GM18507 (cell line): ENCODE results near the gene TTLL6.
"Not testable (repeated sequence)": the region's sequence is repeated elsewhere in the genome, so short reads cannot be mapped to it uniquely, and the experiment has no call there.

Source experiments
- DNase-seq: peaks from one replicate; pipeline ENCODE4 v3.0.0; 2011; ENCODE audit warnings: low read depth; ENCODE audit not compliant: insufficient read length; ENCODE audit errors: extremely low spot score
- FAIRE-seq: peaks from 2 replicates; lab custom pipeline; 2011; peaks lifted over from hg19 to GRCh38; lab: Jason Lieb, UNC

TTLL6 gene

DNA sequence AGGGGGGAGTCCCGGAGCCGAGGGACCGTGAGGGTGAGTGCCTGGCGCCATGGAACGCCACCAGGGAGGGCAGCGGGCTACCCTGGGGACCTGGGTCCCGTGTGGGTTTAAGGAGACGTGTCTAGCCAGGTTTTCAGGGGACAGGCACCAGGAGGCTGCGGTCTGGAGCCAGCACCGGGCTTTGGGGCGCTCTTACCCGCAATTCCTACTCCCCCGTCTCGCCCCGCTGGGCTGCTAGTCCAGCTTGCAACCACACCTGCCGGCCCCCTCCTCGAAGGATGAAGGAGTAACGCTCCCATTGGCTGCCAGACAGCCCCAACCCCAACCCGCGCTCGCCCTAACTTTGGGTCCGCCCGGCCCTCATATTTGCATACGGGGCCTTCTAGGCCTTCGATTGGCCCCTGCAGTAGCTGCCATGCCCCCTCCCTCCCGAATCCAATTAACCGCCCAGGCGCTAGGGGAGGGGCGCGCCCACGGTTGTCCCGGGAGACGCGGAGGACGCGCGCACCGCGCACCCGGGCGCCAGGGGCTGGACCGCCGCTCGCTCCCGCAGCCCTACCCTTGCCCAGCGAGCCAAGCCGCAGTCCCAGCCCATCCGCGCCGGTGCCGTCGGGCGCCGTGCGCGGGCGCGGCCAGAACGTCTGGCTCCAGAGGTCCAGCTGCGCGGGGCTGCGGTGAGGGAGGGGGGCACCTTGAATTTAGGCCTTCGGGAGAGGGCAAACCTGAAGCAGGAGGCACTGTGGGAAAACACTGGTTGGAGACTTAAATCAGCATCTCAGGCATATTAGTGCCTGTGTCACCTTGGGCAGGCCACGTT is at the start of gene TTLL6:
Gene TTLL6 (minus strand): TSS at position 456 of the 817 bp plus-strand sequence. CDS start 157 bp downstream, at position 299.
- FAIRE-seq: peak; percentile 72
- DNase-seq: peak; percentile 69

DNA sequence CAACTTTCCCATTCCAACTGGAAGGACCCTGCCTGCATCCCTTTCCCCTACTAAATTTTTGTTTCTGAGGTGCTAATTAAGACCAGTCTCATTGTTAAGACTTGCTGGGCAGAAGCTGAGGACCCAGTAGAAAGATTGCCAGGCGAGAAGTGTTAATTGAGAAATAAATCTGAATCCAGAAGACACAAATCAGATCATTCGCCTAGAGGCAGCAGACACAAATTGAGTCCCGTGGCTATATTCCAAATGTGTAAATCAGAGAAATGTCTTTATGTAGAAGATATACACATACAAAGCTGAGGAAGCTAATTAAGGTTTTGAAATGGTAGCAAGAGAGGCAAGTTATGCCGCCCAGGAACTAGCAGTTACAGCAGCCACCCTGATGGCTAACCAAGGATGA is 43.4 kb upstream of the TTLL6 start:
- DNase-seq (no peak), FAIRE-seq (no peak)

DNA sequence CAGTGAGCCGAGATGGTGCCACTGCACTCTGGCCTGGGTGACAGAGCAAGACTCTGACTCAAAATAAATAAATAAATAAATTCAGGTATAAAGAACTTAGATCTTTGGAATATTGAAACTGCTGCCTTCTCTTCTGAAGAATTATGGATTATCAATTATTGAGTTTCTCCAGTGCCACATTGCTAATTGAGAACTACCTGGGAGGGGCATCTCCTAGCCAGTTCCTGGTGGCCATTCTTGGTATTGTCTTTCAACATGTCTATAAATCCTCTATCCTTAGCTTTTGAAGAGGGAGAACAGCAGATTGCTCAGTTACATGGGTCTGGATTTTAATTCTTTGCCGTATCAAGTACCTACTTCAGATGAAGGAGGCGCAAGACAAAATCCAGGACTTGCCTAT is 43.0 kb upstream of the TTLL6 start:
- FAIRE-seq: no peak
- DNase-seq: no peak

DNA sequence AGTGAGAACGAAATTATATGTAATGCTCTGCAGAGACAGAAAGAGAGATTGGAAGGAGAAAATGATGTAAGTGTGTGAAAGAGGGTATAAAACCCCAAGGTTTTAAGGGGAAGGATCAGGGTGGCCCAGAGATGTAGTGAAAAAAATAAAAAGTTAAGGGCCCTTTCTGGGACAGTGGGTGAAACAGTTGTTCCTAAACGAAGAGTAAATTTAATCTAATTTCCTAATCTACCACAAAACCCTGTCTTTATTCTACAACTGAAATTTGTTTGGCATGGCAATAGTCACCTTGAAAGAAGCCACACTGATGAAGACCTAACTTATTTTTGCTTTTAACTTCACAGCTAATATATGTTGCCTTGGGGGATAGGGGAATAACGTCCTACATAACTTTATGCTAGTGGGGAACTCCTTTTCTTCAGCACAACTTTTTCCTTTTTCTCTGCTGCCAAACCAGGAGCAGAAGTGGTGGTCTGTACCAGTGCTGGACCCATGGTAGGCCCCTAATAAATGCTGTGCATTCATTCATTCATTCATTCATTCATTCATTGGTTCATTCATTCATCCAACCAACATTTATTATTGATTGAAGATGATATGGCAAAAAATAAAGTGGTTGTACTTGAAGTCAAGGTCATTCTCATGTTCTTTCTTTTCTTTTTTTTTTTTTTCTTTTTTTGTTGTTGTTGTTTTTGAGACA is 39.2 kb upstream of the TTLL6 start:
- FAIRE-seq (no peak), DNase-seq (no peak)

DNA sequence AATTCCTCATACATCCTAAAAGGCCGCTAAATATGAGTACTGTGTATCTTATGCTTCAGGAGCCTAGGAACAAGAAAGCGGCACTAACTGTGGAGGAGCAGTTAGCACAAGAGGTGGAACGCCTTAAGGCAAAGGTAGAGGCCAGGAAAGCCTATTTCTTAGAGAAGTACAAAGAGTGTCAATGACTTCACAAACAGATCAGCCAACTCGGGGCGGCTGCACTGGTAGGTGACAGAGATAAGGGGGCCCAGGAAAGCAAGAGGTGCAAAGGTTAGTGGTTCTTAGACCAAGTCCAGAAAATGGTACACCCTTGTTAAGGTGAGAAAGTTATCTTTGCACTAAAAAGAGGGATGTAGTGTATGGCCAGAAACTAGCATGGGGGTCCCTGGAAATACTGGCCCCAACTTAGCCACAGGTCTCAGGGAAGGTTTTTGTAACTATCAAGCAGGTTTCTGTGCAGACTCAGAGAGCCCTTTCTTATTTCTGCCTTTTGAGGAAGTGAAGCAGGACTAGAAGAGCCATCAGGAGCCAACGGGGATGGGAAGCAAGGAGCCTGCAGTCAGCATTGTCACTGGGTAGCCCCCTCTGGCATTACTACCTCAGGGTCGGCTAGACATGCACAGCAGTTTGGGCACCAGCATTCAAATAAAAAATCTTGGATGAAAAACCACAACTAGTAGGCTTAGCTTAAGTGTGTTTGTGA is 37.9 kb upstream of the TTLL6 start:
- FAIRE-seq (no peak), DNase-seq (no peak)

DNA sequence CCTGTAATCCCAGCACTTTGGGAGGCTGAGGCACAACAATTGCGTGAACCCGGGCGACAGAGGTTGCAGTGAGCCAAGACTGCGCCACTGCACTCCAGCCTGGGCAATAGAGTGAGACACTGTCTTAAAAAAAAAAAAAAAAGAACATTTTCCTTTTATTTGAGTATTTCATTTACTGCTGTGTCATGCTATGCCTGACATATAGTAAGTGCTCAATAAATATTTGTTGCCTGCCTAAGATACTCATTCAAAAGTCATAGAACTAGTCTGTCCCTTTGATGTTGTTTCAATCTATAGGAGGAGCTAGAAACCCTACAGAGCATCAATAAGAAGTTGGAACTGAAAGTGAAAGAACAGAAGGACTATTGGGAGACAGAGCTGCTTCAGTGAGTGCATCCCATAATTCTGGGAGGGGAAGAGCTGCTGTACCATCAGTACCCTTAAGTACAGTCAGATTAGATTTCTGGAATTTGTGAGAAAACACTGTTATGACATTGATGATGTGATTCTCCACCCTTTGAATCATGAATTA is 33.8 kb upstream of the TTLL6 start:
- no peak for DNase-seq
- FAIRE-seq: no peak

DNA sequence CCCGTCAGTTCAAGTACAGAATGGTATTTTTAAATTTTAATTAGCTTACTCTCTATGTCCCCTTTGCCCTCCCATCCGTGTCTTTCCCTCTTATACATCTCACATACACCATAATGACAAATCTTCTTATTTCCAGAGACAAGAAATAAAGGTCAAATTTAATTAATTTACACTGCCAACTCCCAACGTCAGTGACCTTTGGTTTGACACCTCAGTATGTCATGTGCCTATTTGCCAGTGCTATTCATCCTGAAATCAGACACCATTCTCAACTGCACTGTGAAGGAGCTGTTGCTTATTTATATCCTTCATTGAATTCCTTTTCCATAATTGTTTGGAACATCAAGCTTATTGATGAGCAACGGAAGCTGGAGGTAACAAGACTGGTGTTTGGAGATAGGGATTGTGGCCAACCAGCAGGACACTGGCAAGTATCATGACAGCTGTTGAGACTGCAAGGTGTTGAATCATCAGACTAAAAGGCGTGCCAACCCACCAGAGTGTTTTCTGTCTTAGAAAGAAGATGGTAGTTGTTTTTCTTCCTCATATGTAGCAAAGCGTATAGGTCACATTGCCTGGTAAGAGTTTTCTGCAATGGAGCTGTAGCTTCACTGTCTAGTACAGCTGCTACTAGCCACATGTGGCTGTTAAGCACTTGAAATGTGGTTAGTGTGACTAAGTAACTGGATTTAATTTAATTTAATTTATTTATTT is 26.3 kb upstream of the TTLL6 start:
- DNase-seq (no peak), FAIRE-seq (no peak)

DNA sequence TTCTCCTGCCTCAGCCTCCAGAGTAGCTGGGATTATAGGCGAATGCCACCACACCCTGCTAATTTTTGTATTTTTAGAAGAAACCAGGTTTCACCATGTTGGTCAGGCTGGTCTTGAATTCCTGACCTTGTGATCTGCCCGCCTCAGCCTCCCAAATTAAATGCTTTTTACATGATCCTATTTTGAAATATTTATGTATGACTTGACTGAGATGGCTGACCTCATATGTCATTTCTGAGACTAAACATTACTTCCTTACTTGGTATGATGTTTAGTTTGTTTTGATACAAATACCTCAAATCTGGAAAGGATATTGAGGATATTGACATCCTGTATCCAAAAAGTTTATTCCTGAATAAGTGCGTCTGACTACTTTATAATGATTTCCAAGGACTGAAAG is 25.7 kb upstream of the TTLL6 start:
- FAIRE-seq: no peak

DNA sequence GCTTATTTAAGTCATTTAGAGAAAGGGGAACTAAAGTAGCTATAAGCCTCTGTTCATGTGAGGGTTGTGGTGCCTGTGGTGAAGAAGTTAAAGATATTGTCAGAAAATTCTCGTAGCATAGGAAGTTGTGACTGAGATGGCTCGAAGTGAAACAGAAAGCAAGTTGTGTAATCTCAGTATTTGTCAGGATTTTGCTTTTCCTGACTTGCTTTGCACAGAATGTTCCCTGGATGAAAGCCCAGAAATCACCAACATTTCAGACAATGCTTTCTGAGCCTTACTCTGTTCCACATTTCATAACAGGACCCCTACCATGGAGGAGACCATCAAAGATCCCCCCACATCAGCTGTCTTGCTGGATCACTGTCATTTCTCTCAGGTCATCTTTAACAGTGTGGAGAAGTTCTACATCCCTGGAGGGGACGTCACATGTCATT is 24.4 kb upstream of the TTLL6 start:
- FAIRE-seq (peak; percentile 98), DNase-seq (peak; percentile 37)

More for the DNA sequence above, 25.7 kb upstream of the TTLL6 start:
- no peak for DNase-seq

DNA sequence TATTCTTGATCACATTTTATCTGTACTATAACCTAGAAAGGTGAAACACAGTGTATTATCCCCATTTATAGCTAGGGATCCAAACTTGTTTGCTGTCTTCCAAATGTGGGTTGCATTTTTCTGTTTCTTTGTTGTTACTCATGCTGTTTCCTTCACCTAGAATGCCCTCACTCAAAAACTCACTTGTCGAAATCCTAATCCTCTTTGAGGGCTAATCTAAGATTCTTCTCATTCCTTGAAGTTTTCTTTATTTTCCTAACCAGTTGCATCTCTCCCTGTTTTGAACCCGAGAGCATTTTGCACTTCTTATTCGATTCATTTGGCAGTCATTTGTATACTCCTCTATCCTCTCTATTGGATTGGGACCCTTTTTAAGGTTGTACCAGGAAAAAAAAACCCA is 23.4 kb upstream of the TTLL6 start:
- FAIRE-seq (no peak), DNase-seq (no peak)

DNA sequence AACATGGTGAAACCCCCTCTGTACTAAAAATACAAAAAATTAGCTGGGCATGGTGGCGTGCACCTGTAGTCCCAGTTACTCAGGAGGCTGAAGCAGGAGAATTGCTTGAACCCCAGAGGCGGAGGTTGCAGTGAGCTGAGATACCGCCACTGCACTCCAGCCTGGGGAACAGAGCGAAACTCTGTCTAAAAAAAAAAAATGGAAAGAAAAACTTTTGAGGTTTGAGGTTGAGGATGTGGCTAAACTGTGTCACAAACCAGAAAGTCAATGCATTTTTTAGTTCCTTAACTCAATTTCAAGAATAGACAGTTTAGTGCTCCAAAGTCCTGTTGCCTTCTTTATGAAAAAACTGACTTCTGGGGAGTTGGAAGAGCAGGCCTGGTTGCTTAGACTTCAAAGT is 20.4 kb upstream of the TTLL6 start:
- DNase-seq: not testable (repeated sequence)
- peak; percentile 77 for FAIRE-seq

DNA sequence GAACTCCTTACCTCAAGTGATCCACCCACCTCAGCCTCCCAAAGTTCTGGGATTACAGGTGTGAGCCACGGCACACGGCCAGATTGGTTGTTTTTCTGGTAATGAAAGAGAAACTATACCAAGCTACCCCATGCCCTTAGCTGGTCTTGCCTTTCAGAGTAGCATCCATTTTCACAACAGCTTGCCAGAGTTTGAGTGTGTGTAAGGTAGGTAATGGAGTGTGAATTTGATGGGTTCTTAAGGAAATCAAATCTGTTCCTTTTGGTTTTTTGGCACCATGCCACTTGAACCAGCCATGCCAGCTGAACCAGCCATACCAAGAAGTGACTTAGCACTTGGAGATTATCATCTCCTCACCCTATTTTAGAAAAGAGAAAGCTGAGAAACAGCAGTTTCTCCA is 18.9 kb upstream of the TTLL6 start:
- peak; percentile 15 for FAIRE-seq
- DNase-seq: no peak

DNA sequence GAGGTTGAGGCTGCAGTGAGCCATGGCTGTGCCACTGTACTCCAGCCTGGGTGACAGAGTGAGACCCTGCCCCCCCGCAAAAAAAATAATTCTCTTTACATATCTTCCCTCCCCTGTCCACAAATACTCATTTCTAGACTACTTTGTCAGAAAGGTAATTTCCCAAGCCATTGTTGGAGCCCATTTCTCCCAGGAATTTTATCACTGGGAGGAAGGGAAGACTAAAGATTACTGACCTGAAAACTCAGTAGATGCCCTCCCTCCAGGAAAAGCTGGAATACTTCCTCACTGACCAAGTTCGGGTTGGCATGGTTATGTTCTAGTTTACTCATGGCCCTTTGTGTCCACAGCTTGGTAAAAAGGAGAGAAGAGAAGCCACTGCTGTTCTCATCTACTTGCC is 17.9 kb upstream of the TTLL6 start:
- FAIRE-seq (no peak), DNase-seq (no peak)

DNA sequence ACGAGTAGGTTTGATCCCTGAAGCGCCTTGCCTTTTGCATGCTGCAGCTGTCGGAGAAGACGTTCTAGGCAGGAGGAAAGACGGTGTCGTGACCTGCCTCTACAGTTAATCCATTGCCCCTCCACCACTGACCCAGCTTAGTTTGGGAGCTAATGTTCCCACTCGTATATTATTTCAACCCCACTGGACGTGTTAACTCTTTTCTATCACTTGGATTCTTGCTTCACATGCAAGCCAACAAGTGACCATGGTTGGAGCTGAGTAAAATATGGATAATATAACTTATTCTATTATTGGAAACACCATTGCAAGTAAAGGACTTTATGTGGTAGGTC is 14.5 kb upstream of the TTLL6 start:
- FAIRE-seq (no peak), DNase-seq (no peak)

DNA sequence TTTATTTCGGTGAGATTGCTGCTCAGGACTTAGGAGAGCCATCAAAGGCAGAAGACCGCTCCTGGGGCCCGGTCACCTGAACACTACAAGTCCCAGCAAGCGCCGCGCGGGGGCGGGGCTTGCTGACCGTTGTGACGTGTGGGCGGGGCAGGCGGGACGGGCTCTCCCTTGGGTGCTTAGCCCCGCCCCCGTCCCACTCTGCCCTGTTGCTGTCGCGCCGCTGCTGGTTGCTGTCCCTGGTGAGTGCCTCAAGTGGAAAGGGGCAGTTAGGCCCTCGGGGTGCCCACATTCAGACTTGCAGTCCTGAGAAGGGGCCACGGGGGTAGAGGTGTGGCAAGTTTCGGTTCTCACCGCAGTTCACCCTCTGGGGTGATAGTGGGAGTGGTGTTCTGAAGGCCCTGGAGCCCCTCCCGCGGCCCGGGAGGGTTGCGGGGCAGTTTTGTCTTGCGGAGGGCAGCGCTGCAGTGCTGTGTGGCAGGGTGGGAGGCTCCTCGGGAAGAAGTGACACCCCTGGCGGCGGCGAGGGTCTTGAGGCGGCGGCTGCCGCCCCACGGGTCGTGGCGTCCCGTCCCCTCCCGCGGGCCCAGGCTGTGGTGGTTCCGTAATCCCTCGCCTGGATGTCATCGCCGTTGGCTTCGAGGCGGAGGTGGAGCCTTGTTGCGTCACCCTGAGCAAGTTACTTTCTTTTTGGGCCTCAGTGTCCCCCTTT is 14.0 kb upstream of the TTLL6 start, which contains the start of gene CALCOCO2:
Gene CALCOCO2 (plus strand): TSS at position 196 of the 709 bp plus-strand sequence. CDS start 10,673 bp downstream, outside the sequence.
- FAIRE-seq: peak; percentile 86

DNA sequence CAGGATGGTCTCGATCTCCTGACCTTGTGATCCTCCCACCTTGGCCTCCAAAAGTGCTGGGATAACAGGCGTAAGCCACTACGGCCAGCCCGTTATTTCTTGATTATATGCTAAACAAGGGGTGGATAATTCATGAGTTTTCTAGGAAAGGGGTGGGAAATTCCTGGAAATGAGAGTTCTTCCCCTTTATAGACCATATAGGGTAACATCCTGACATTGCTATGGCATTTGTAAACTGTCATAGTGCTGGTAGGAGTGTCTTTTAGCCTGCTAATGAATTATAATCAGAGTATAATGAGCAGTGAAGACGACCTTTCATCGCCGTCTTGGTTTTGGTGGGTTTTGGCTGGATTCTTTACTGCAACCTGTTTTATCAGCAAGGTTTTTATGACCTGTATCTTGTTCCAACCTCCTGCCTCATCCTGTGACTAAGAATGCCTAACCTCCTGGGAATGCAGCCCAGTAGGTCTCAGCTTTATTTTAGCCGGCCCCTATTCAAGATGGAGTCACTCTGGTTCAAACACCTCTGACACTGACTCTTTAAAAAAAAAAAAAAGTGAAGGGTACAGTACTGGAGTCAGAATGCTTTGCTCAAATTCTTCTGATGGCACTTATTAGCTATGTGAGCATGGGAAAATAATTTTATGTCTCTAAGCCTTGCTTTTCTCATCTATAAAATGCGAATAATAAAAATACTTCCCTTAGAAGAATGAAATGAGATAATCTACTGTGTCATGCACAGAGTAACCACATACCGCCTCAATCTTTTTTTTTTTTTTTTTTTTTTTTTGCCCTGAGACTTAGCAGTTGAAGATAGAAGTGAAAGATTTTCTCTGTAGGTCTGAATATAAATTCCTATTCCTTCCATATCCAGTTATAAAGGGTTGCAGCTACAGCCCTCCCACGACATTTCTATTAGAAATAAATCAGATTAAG is 8.7 kb upstream of the TTLL6 start:
- DNase-seq (no peak), FAIRE-seq (no peak)

More for the DNA sequence above, 14.0 kb upstream of the TTLL6 start, which contains the start of gene CALCOCO2:
- peak; percentile 89 for DNase-seq

DNA sequence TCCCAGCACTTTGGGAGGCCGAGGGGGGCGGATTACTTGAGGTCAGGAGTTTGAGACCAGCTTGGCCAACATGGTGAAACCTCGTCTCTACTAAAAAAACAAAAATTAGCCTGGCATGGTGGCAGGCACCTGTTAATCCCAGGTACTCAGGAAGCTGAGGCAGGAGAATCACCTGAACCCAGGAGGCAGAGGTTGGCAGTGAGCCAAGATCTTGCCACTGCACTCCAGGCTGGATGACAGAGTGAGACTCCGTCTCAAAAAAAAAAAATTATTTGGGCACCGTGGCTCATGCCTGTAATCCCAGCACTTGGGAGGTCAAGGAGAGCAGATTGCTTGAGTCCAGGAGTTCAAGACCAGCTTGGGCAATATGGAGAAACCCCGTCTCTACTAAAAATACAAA is 3.9 kb upstream of the TTLL6 start:
- not testable (repeated sequence) for DNase-seq, FAIRE-seq

DNA sequence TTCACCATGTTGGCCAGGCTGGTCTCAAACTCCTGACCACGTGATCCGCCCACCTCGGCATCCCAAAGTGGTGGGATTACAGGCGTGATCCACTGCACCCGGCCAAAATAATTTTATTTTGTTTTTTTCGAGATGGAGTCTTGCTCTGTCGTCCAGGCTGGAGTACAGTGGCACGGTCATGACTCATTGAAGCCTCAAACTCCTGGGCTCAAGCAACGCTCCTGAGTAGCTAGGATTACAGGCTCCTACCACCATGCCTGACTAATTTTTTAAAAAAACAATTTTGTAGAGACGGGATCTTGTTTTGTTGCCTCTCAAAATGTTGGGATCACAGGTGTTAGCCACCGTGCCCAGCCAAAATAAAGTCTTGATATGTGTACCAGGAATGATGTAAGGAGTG is 2.4 kb upstream of the TTLL6 start:
- FAIRE-seq (no peak), DNase-seq (no peak)
